Measurements from ENCODE around the gene SLA2. TPM values are rescaled to one million over a fixed set of nuclear protein-coding genes. Genes with fewer than 3 reads are reported as not detected.

SLA2 gene
- total and polyA plus RNA-seq, 5 experiments from 2014 or later: 18.9 to 34.4 (median 22.2) TPM

GRCh38 chr20:36606158-36607066 is 39.6 kb downstream of the SLA2 start:
- peaks cover 0 to 37% (median 5%) of the 10 kb centered on the region in 3 donors for H3K36me3 Mint-ChIP-seq
- DNase-seq (peak in 2 of 10 donors; percentile 9 to 24), ATAC-seq (no peak)
- H3K27me3 Mint-ChIP-seq: no peaks in the 10 kb centered on the region
- H3K9me3 Mint-ChIP-seq: no peaks in the 10 kb centered on the region
- H3K27ac Mint-ChIP-seq: peak overlapping the region; percentile 92 to 99 (median 96)
- POLR2A ChIA-PET: interaction anchor here (0.5 to 25.2 kb wide), 22 partner anchors 11 to 437 kb away, joined by 3 to 448 read pairs (median 4); partner anchors contain the start of genes DSN1, NDRG3, SLA2 and TGIF2
- H3K4me1 Mint-ChIP-seq: peaks cover 15 to 44% (median 27%) of the 10 kb centered on the region in 4 donors
- H3K4me3 Mint-ChIP-seq: peak overlapping the region; percentile 92 to 98 (median 96)

GRCh38 chr20:36605399-36606157 is 40.4 kb downstream of the SLA2 start, which contains the start of gene RAB5IF:
Gene RAB5IF (plus strand): TSS chr20:36605779. CDS start chr20:36605952, 173 bp downstream.
- Mint-ChIP-seq H3K4me1 (peaks cover 15 to 45% (median 26%) of the 10 kb centered on the region in 4 donors), H3K27ac (peak within 1 kb of the TSS; percentile 92 to 99 (median 96)), H3K9me3 (no peaks in the 10 kb centered on the region), H3K4me3 (peak within 1 kb of the TSS; percentile 92 to 98 (median 96)), H3K36me3 (peaks cover 0 to 28% (median 5%) of the 10 kb centered on the region in 3 donors), H3K27me3 (no peaks in the 10 kb centered on the region)
- peak; percentile 90 to 92 for ATAC-seq
- POLR2A ChIA-PET: interaction anchor here (0.6 to 25.2 kb wide), 26 partner anchors 10 to 651 kb away, joined by 3 to 448 read pairs (median 4); partner anchors contain the start of genes DSN1, NDRG3, SCAND1 and SLA2
- DNase-seq: peak; percentile 97 to 99 (median 99)

- H3K27me3 Mint-ChIP-seq: no peaks in the 10 kb centered on the region
- H3K9me3 Mint-ChIP-seq: no peaks in the 10 kb centered on the region
- H3K4me1 Mint-ChIP-seq: peaks cover 17 to 48% (median 30%) of the 10 kb centered on the region in 4 donors
- peak; percentile 30 to 37 for ATAC-seq
- H3K27ac Mint-ChIP-seq: peak overlapping the region; percentile 87 to 99 (median 96)
- H3K36me3 Mint-ChIP-seq: peaks cover 0 to 22% (median 3%) of the 10 kb centered on the region in 3 donors
- POLR2A ChIA-PET: interaction anchor here (0.7 to 25.2 kb wide), 23 partner anchors 9 to 656 kb away, joined by 3 to 448 read pairs (median 5); partner anchors contain the start of genes DSN1, NDRG3, SCAND1 and SLA2
- H3K4me3 Mint-ChIP-seq: peak overlapping the region; percentile 92 to 98 (median 96)
- DNase-seq: peak in 6 of 10 donors; percentile 28 to 73 (median 40)
Observed at GRCh38 chr20:36604952-36605398, 41.0 kb downstream of the SLA2 start.

GRCh38 chr20:36601540-36601939 is 44.5 kb downstream of the SLA2 start:
- peak overlapping the region in 4 of 10 donors; percentile 6 to 44 (median 28) for H3K27ac Mint-ChIP-seq
- H3K27me3 Mint-ChIP-seq: no peaks in the 10 kb centered on the region
- H3K4me1 Mint-ChIP-seq: peaks cover 14 to 44% (median 21%) of the 10 kb centered on the region in 4 donors
- no peaks in the 10 kb centered on the region for H3K9me3 Mint-ChIP-seq
- POLR2A ChIA-PET: interaction anchor here (0.6 to 25.2 kb wide), 3 partner anchors 12 to 27 kb away, joined by 3 to 448 read pairs (median 4); partner anchors contain the start of gene TGIF2
- H3K4me3 Mint-ChIP-seq: peak overlapping the region in 1 of 10 donors; percentile 36
- DNase-seq (no peak), ATAC-seq (no peak)
- peaks cover 0 to 4% (median 0%) of the 10 kb centered on the region in 3 donors for H3K36me3 Mint-ChIP-seq

- no peaks in the 10 kb centered on the region for H3K36me3 Mint-ChIP-seq
- DNase-seq (no peak), ATAC-seq (no peak)
- peak overlapping the region in 2 of 10 donors; percentile 38 to 43 for H3K4me3 Mint-ChIP-seq
- H3K4me1 Mint-ChIP-seq: peaks cover 9 to 47% (median 23%) of the 10 kb centered on the region in 4 donors
- H3K9me3 Mint-ChIP-seq: no peaks in the 10 kb centered on the region
- POLR2A ChIA-PET: interaction anchor here (25.2 kb wide), 1 partner anchor 26 kb away, joined by 448 read pairs; the partner anchor contains the start of gene TGIF2
- H3K27me3 Mint-ChIP-seq: no peaks in the 10 kb centered on the region
- H3K27ac Mint-ChIP-seq: peak overlapping the region in 3 of 10 donors; percentile 21 to 78 (median 73)
Observed at GRCh38 chr20:36599912-36600345, 46.1 kb downstream of the SLA2 start.

- ATAC-seq: no peak
- POLR2A ChIA-PET: interaction anchor here (0.8 to 25.2 kb wide), 3 partner anchors 12 to 52 kb away, joined by 3 to 448 read pairs (median 68); partner anchors contain the start of genes RAB5IF, SLA2 and TGIF2
- H3K9me3 Mint-ChIP-seq: no peaks in the 10 kb centered on the region
- no peaks in the 10 kb centered on the region for H3K27me3 Mint-ChIP-seq
- DNase-seq: no peak
- peak overlapping the region in 9 of 10 donors; percentile 67 to 91 (median 88) for H3K27ac Mint-ChIP-seq
- peak overlapping the region in 2 of 10 donors; percentile 15 to 38 for H3K4me3 Mint-ChIP-seq
- peaks cover 21 to 60% (median 40%) of the 10 kb centered on the region in 4 donors for H3K4me1 Mint-ChIP-seq
- peaks cover 0 to 30% (median 2%) of the 10 kb centered on the region in 3 donors for H3K36me3 Mint-ChIP-seq
Observed at GRCh38 chr20:36593347-36593929, 52.6 kb downstream of the SLA2 start.

- peaks cover 0 to 35% (median 2%) of the 10 kb centered on the region in 3 donors for H3K36me3 Mint-ChIP-seq
- peak overlapping the region in 8 of 10 donors; percentile 10 to 58 (median 24) for H3K4me3 Mint-ChIP-seq
- H3K27ac Mint-ChIP-seq: peak overlapping the region; percentile 67 to 94 (median 90)
- no peaks in the 10 kb centered on the region for H3K27me3 Mint-ChIP-seq
- POLR2A ChIA-PET: interaction anchor here (0.7 to 25.2 kb wide), 5 partner anchors 13 to 836 kb away, joined by 3 to 448 read pairs (median 3); partner anchors contain the start of genes RAB5IF and TGIF2
- ATAC-seq (peak; percentile 50 to 52), DNase-seq (peak in 8 of 10 donors; percentile 32 to 73 (median 50))
- peaks cover 21 to 63% (median 48%) of the 10 kb centered on the region in 4 donors for H3K4me1 Mint-ChIP-seq
- no peaks in the 10 kb centered on the region for H3K9me3 Mint-ChIP-seq
Observed at GRCh38 chr20:36591854-36592641, 53.9 kb downstream of the SLA2 start.

GRCh38 chr20:36591281-36591680 is 54.7 kb downstream of the SLA2 start:
- H3K4me1 Mint-ChIP-seq: peaks cover 24 to 68% (median 52%) of the 10 kb centered on the region in 4 donors
- no peak for ATAC-seq
- peak overlapping the region; percentile 40 to 94 (median 84) for H3K27ac Mint-ChIP-seq
- H3K4me3 Mint-ChIP-seq: no peak overlapping the region
- H3K36me3 Mint-ChIP-seq: peaks cover 0 to 39% (median 2%) of the 10 kb centered on the region in 3 donors
- DNase-seq: no peak
- no peaks in the 10 kb centered on the region for H3K9me3 Mint-ChIP-seq
- no peaks in the 10 kb centered on the region for H3K27me3 Mint-ChIP-seq
- POLR2A ChIA-PET: interaction anchor here (0.7 to 25.2 kb wide), 5 partner anchors 14 to 835 kb away, joined by 3 to 448 read pairs (median 3); partner anchors contain the start of genes RAB5IF and TGIF2

GRCh38 chr20:36587388-36588070 is 58.5 kb downstream of the SLA2 start:
- DNase-seq (no peak), ATAC-seq (peak in 1 of 2 donors; percentile 12)
- Mint-ChIP-seq H3K27me3 (no peaks in the 10 kb centered on the region), H3K27ac (peak overlapping the region in 9 of 10 donors; percentile 53 to 84 (median 75)), H3K4me3 (no peak overlapping the region), H3K9me3 (no peaks in the 10 kb centered on the region), H3K36me3 (peaks cover under 1 to 53% (median 5%) of the 10 kb centered on the region in 3 donors), H3K4me1 (peaks cover 16 to 41% (median 34%) of the 10 kb centered on the region in 4 donors)
- POLR2A ChIA-PET: interaction anchor here (0.7 to 25.2 kb wide), 4 partner anchors 10 to 1820 kb away, joined by 3 to 448 read pairs (median 5); partner anchors contain the start of gene TGIF2

All from naive thymus-derived CD8-positive, alpha-beta T cell (primary cell).